ENCODE data around the gene KRT28. TPM values are rescaled to one million over a fixed set of nuclear protein-coding genes. Genes with fewer than 3 reads are reported as not detected.

The KRT28 gene
- polyA plus RNA-seq, 3 donors, result not detected

DNA sequence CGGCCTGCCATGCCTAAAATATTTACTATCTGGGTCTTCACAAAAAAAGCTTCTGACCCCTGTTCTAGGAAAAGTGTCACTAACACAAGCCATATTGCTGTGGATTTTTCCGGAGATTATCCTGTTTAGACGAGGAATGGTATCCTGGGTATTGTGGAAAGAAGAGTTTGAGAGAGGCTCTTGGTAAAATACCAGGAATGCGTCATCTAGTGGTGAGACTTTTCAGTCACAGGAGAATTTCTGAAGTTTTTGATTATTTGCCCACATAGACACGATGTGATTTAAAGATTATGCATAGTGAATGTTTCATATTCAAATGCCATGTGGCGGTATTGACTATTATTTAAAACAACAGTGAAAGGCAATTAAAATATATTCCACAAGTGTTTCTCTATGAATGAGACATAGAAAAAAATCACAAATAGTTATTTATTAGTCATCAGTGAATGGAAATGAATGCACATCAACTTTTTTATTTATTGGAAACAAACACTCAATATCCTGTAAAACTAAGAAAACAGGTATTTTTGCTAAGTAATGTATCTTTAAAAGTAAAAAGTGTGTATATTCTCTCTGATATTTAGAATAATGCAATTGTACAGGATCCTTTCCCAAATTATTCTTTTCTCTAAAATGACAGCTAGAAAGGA lies 7.8 kb downstream of the KRT28 start:
- Histone ChIP-seq H3K4me3 (replicated peaks in 1 of 3; ENCODE audit: low read depth in 2 of 3, low read length in 3 of 3) (no peak overlapping the region), H3K27me3 (ENCODE audit: control insufficient read depth in 2 of 2, insufficient read depth in 2 of 2, low read length in 2 of 2) (peaks cover 5 to 23% of the 10 kb centered on the region in 2 donors), H3K9me3 (replicated peaks in 1 of 2; ENCODE audit: control insufficient read depth in 1 of 2, insufficient read depth in 1 of 2, low read length in 2 of 2) (no peaks in the 10 kb centered on the region), H3K4me1 (ENCODE audit: control insufficient read depth in 1 of 2, insufficient read depth in 2 of 2, low read length in 2 of 2) (no peaks in the 10 kb centered on the region), H2AFZ (ENCODE audit: insufficient read depth, low read depth, low read length, poor library complexity, severe bottlenecking) (no peak overlapping the region), H3K27ac (ENCODE audit: low read depth in 1 of 2, low read length in 2 of 2) (no peak overlapping the region), H3K4me2 (replicated peaks; ENCODE audit: extremely low read depth, low read length, poor library complexity, severe bottlenecking) (no peak overlapping the region), H3K36me3 (replicated peaks in 1 of 2; ENCODE audit: control insufficient read depth in 1 of 2, insufficient read depth in 2 of 2, low read length in 2 of 2) (no peaks in the 10 kb centered on the region), H4K20me1 (ENCODE audit: insufficient read depth, low read length) (no peaks in the 10 kb centered on the region), H3K9ac (ENCODE audit: insufficient read depth, low read length, poor library complexity, severe bottlenecking) (no peak overlapping the region), H3K79me2 (ENCODE audit: insufficient read depth, low read length) (no peaks in the 10 kb centered on the region)
- intact Hi-C loops (cut with micrococcal nuclease), result no loop called here
- H3K27ac Mint-ChIP-seq, result no peak overlapping the region
- no peaks in the 10 kb centered on the region for H3K9me3 Mint-ChIP-seq
- no peaks in the 10 kb centered on the region for H3K4me1 Mint-ChIP-seq
- DNase-seq, result no peak
- H3K27me3 Mint-ChIP-seq (ENCODE audit: low read depth in 3 of 3), result peaks cover 14 to 32% (median 22%) of the 10 kb centered on the region in 3 donors
- no peak overlapping the region for H3K4me3 Mint-ChIP-seq
- 27% methylated on average over 2 of the region's 6 CpGs for WGBS (ENCODE audit: insufficient coverage)
- TF ChIP-seq, protein P1, sequence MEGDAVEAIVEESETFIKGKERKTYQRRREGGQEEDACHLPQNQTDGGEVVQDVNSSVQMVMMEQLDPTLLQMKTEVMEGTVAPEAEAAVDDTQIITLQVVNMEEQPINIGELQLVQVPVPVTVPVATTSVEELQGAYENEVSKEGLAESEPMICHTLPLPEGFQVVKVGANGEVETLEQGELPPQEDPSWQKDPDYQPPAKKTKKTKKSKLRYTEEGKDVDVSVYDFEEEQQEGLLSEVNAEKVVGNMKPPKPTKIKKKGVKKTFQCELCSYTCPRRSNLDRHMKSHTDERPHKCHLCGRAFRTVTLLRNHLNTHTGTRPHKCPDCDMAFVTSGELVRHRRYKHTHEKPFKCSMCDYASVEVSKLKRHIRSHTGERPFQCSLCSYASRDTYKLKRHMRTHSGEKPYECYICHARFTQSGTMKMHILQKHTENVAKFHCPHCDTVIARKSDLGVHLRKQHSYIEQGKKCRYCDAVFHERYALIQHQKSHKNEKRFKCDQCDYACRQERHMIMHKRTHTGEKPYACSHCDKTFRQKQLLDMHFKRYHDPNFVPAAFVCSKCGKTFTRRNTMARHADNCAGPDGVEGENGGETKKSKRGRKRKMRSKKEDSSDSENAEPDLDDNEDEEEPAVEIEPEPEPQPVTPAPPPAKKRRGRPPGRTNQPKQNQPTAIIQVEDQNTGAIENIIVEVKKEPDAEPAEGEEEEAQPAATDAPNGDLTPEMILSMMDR (IDR thresholded peaks at IDR 0.05), result peak; percentile 11
- H3K36me3 Mint-ChIP-seq, result no peaks in the 10 kb centered on the region

GRCh38 chr17:40791111-40791510 lies 8.6 kb downstream of the KRT28 start:
- Mint-ChIP-seq H3K4me1 (no peaks in the 10 kb centered on the region), H3K4me3 (no peak overlapping the region), H3K27ac (no peak overlapping the region), H3K9me3 (peaks cover 0 to 2% (median 0%) of the 10 kb centered on the region in 7 donors), H3K36me3 (no peaks in the 10 kb centered on the region), H3K27me3 (ENCODE audit: low read depth in 3 of 3) (peaks cover 14 to 32% (median 20%) of the 10 kb centered on the region in 3 donors)
- Histone ChIP-seq H3K27ac (ENCODE audit: low read depth in 1 of 2, low read length in 2 of 2) (no peak overlapping the region), H3K9me3 (replicated peaks in 1 of 2; ENCODE audit: control insufficient read depth in 1 of 2, insufficient read depth in 1 of 2, low read length in 2 of 2) (no peaks in the 10 kb centered on the region), H2AFZ (ENCODE audit: insufficient read depth, low read depth, low read length, poor library complexity, severe bottlenecking) (no peak overlapping the region), H3K4me1 (ENCODE audit: control insufficient read depth in 1 of 2, insufficient read depth in 2 of 2, low read length in 2 of 2) (no peaks in the 10 kb centered on the region), H3K79me2 (ENCODE audit: insufficient read depth, low read length) (no peaks in the 10 kb centered on the region), H3K4me3 (replicated peaks in 1 of 3; ENCODE audit: low read depth in 2 of 3, low read length in 3 of 3) (no peak overlapping the region), H3K4me2 (replicated peaks; ENCODE audit: extremely low read depth, low read length, poor library complexity, severe bottlenecking) (no peak overlapping the region), H3K9ac (ENCODE audit: insufficient read depth, low read length, poor library complexity, severe bottlenecking) (no peak overlapping the region), H4K20me1 (ENCODE audit: insufficient read depth, low read length) (no peaks in the 10 kb centered on the region), H3K27me3 (ENCODE audit: control insufficient read depth in 2 of 2, insufficient read depth in 2 of 2, low read length in 2 of 2) (peaks cover 5 to 16% of the 10 kb centered on the region in 2 donors), H3K36me3 (replicated peaks in 1 of 2; ENCODE audit: control insufficient read depth in 1 of 2, insufficient read depth in 2 of 2, low read length in 2 of 2) (no peaks in the 10 kb centered on the region)
- intact Hi-C loops (cut with micrococcal nuclease), result no loop called here
- no peak for DNase-seq
- TF ChIP-seq, protein P1 (IDR thresholded peaks at IDR 0.05), result no peak
- 100% methylated on average over 1 of the region's 1 CpG for WGBS (ENCODE audit: insufficient coverage)

Measured in CD14-positive monocyte (primary cell).